PC-3 (cell line): ENCODE results near the gene CERS6. TPM values are rescaled to one million over a fixed set of nuclear protein-coding genes. Genes with fewer than 3 reads are reported as not detected.
A peak's percentile ranks its signal among the peaks of the same experiment; 100 is the strongest.

Experiments
- ATAC-seq: fragments of 200-7000 bp; cut with Tn5 transposase; 2 replicates; pipeline ENCODE4 v1.9.1; 2020; ENCODE audit warnings: mild to moderate bottlenecking, moderate library complexity
- BruUV-seq: library from RNA; stranded (reverse); fragments of 400-500 nt; replicated peaks from 2 replicates; lab custom pipeline; 2021; lab: Mats Ljungman, UMichigan
- CTCF ChIA-PET: fragments of 300-600 bp; sonication (Branson Sonifier 250); formaldehyde crosslinking; loops from one replicate; lab custom pipeline; 2022; ENCODE audit warnings: antibody characterized with exemption; lab: Charles Lee
- POLR2A ChIA-PET: fragments of 300-600 bp; sonication (Branson Sonifier 250); formaldehyde crosslinking; loops from one replicate; lab custom pipeline; 2022; ENCODE audit warnings: antibody characterized with exemption; ENCODE audit not compliant: unreplicated experiment; lab: Charles Lee
- DNase-seq: peaks from one replicate; pipeline ENCODE4 v3.0.0-alpha.2; 2015
- H2AFZ ChIP-seq: fragments of 300-600 bp; sonication (generic); 2 replicates; pipeline ENCODE4 v1.6.0; 2016; ENCODE audit warnings: antibody characterized with exemption, low read length
- H3F3A ChIP-seq: fragments of 300-600 bp; sonication (generic); one replicate; pipeline ENCODE4 v1.6.0; 2017; ENCODE audit warnings: antibody characterized with exemption, low read length, control low read depth, mild to moderate bottlenecking; ENCODE audit not compliant: unreplicated experiment
- H3K27ac ChIP-seq: fragments of 300-600 bp; sonication (generic); 2 replicates; pipeline ENCODE4 v1.5.1; 2016; ENCODE audit warnings: mild to moderate bottlenecking, low read length
- H3K27me3 ChIP-seq: fragments of 300-600 bp; sonication (generic); 2 replicates; pipeline ENCODE4 v1.6.1; 2016; ENCODE audit warnings: low read length, mixed read lengths
- H3K36me3 ChIP-seq: fragments of 300-600 bp; sonication (generic); 2 replicates; pipeline ENCODE4 v1.6.1; 2016; ENCODE audit warnings: low read depth, mixed run types, low read length, mixed read lengths
- H3K4me1 ChIP-seq: fragments of 300-600 bp; sonication (generic); 2 replicates; pipeline ENCODE4 v1.5.1; 2016; ENCODE audit warnings: low read length; ENCODE audit not compliant: insufficient read depth
- H3K4me2 ChIP-seq: fragments of 300-600 bp; sonication (generic); 2 replicates; pipeline ENCODE4 v1.6.0; 2016; ENCODE audit warnings: low read length
- H3K4me3 ChIP-seq: fragments of 300-600 bp; sonication (generic); 2 replicates; pipeline ENCODE4 v1.5.1; 2016; ENCODE audit warnings: mild to moderate bottlenecking, low read length, mixed read lengths
- H3K79me2 ChIP-seq: fragments of 300-600 bp; sonication (generic); 2 replicates; pipeline ENCODE4 v1.6.1; 2017; ENCODE audit warnings: low read length, mixed read lengths
- H3K9ac ChIP-seq: fragments of 300-600 bp; sonication (generic); 2 replicates; pipeline ENCODE4 v1.6.0; 2016; ENCODE audit warnings: mild to moderate bottlenecking, low read length
- H3K9me2 ChIP-seq: fragments of 300-600 bp; sonication (generic); replicated peaks from 2 replicates; pipeline ENCODE4 v1.6.1; 2016; ENCODE audit warnings: mixed run types, low read length, mixed read lengths
- H3K9me3 ChIP-seq: fragments of 300-600 bp; sonication (generic); 2 replicates; pipeline ENCODE4 v1.6.1; 2016; ENCODE audit warnings: low read length, mixed read lengths
- H4K20me1 ChIP-seq: fragments of 300-600 bp; sonication (generic); 2 replicates; pipeline ENCODE4 v1.6.1; 2016; ENCODE audit warnings: low read length, mixed read lengths
- CTCF ChIP-seq: fragments of 300-600 bp; sonication (generic); conservative IDR thresholded peaks from 2 replicates; pipeline ENCODE4 v1.5.1; 2017; ENCODE audit warnings: antibody characterized with exemption, low read depth, mild to moderate bottlenecking, low read length
- EZH2 ChIP-seq: fragments of 300-600 bp; sonication (generic); IDR thresholded peaks from one replicate; pipeline ENCODE4 v1.6.1; 2017; ENCODE audit warnings: antibody characterized with exemption, mild to moderate bottlenecking, low read length; ENCODE audit not compliant: unreplicated experiment
- EZH2phosphoT487 ChIP-seq: fragments of 300-600 bp; sonication (generic); IDR thresholded peaks from 2 replicates; pipeline ENCODE4 v1.6.1; 2018; ENCODE audit warnings: mild to moderate bottlenecking, antibody characterized with exemption, low read length, borderline replicate concordance
- intact Hi-C: fragments of 100-400 bp; cut with micrococcal nuclease; formaldehyde crosslinking; loops from 2 replicates; pipeline ENCODE4 v1.9.0; 2023
- total RNA-seq: library from RNA; depleted of rRNA; stranded (reverse); fragments of >200 nt; gene quantifications from 2 replicates; pipeline ENCODE4 v1.2.3, GENCODE V29; 2014

Gene CERS6
- total RNA-seq, 1 experiment from 2014 or later = 24.2 TPM

GRCh38 chr2:168584911-168585310 is 128.8 kb downstream of the CERS6 start:
- peak overlapping the region; percentile 59; the same call in 1 of the 2 replicates for H3K4me2 ChIP-seq
- DNase-seq = no peak
- no peaks in the 10 kb centered on the region for H3K9me3 ChIP-seq
- H3K4me3 ChIP-seq = no peak overlapping the region
- CTCF ChIA-PET = no interaction called here
- H4K20me1 ChIP-seq = no peaks in the 10 kb centered on the region
- intact Hi-C loops = loop anchor here (5.0 kb wide), 2 partner anchors 53 to 128 kb away; partner anchors contain the start of gene CERS6
- POLR2A ChIA-PET = no interaction called here
- no peak for ATAC-seq
- no peak overlapping the region for H2AFZ ChIP-seq
- H3K27ac ChIP-seq = peak overlapping the region; percentile 88
- H3K4me1 ChIP-seq = peaks cover 35% of the 10 kb centered on the region
- H3K79me2 ChIP-seq = no peaks in the 10 kb centered on the region
- H3K9me2 ChIP-seq = no peaks in the 10 kb centered on the region
- H3K27me3 ChIP-seq = no peaks in the 10 kb centered on the region
- no peaks in the 10 kb centered on the region for H3K36me3 ChIP-seq
- no TSS peak for BruUV-seq
- TF ChIP-seq EZH2 = no peak
- TF ChIP-seq EZH2phosphoT487 = no peak
- TF ChIP-seq CTCF = no peak
- H3F3A ChIP-seq = peaks cover 7% of the 10 kb centered on the region
- peak overlapping the region; percentile 32; the same call in 1 of the 2 replicates for H3K9ac ChIP-seq

GRCh38 chr2:168585700-168586099 is 129.6 kb downstream of the CERS6 start:
- H3K4me1 ChIP-seq = peaks cover 35% of the 10 kb centered on the region
- no peaks in the 10 kb centered on the region for H3K9me3 ChIP-seq
- intact Hi-C loops = no loop called here
- H3K4me3 ChIP-seq = no peak overlapping the region
- no peak overlapping the region for H3K9ac ChIP-seq
- BruUV-seq = no TSS peak
- ChIA-PET POLR2A (no interaction called here), CTCF (no interaction called here)
- no peak for ATAC-seq
- H3K4me2 ChIP-seq = no peak overlapping the region
- H3K27me3 ChIP-seq = no peaks in the 10 kb centered on the region
- no peaks in the 10 kb centered on the region for H3K9me2 ChIP-seq
- peaks cover 7% of the 10 kb centered on the region for H3F3A ChIP-seq
- H4K20me1 ChIP-seq = no peaks in the 10 kb centered on the region
- no peak overlapping the region for H3K27ac ChIP-seq
- no peak for TF ChIP-seq CTCF
- no peak for TF ChIP-seq EZH2phosphoT487
- no peaks in the 10 kb centered on the region for H3K79me2 ChIP-seq
- DNase-seq = no peak
- H3K36me3 ChIP-seq = no peaks in the 10 kb centered on the region
- no peak overlapping the region for H2AFZ ChIP-seq

GRCh38 chr2:168587307-168587706 is 131.2 kb downstream of the CERS6 start:
- Histone ChIP-seq H3K4me1 (peaks cover 27% of the 10 kb centered on the region), H3K4me3 (no peak overlapping the region), H3K27me3 (no peaks in the 10 kb centered on the region), H2AFZ (no peak overlapping the region), H3K9ac (no peak overlapping the region), H3K9me3 (no peaks in the 10 kb centered on the region), H4K20me1 (no peaks in the 10 kb centered on the region), H3K4me2 (no peak overlapping the region), H3K79me2 (no peaks in the 10 kb centered on the region), H3F3A (peaks cover 7% of the 10 kb centered on the region), H3K27ac (no peak overlapping the region), H3K9me2 (no peaks in the 10 kb centered on the region), H3K36me3 (no peaks in the 10 kb centered on the region)
- TF ChIP-seq EZH2 = no peak
- TF ChIP-seq CTCF = no peak
- TF ChIP-seq EZH2phosphoT487 = no peak
- no peak for ATAC-seq
- POLR2A ChIA-PET = no interaction called here
- no peak for DNase-seq
- intact Hi-C loops = no loop called here
- CTCF ChIA-PET = no interaction called here
- BruUV-seq = no TSS peak
